WTC11 (cell line): ENCODE data around the gene ZDHHC17. TPM values are rescaled to one million over a fixed set of nuclear protein-coding genes. Genes with fewer than 3 reads are reported as not detected.

Experiments used
- ATAC-seq: fragments of 200-7000 bp; cut with Tn5 transposase; 2 replicates; pipeline ENCODE4 v1.10.0; 2021; ENCODE audit warnings: mild to moderate bottlenecking, moderate library complexity
- CTCF ChIA-PET: fragments of 300-600 bp; sonication (Branson Sonifier 250); formaldehyde crosslinking; loops from one replicate; lab custom pipeline; 2021; ENCODE audit warnings: antibody characterized with exemption; lab: Charles Lee
- POLR2A ChIA-PET: fragments of 350-600 bp; sonication (Branson Sonifier 250); formaldehyde crosslinking; loops from one replicate; lab custom pipeline; 2021; ENCODE audit warnings: antibody characterized with exemption; lab: Charles Lee
- DNase-seq: peaks from one replicate; pipeline ENCODE4 v3.0.0; 2021; ENCODE audit warnings: low spot score
- H3K27ac Mint-ChIP-seq: 2 replicates; pipeline ENCODE4 v1.8.0; 2021; ENCODE audit warnings: mixed read lengths
- H3K27me3 Mint-ChIP-seq: 2 replicates; pipeline ENCODE4 v1.8.0; 2021; ENCODE audit warnings: low read depth, mild to moderate bottlenecking, moderate library complexity, mixed read lengths
- H3K36me3 Mint-ChIP-seq: 2 replicates; pipeline ENCODE4 v1.8.0; 2021; ENCODE audit warnings: mixed read lengths
- H3K4me1 Mint-ChIP-seq: 2 replicates; pipeline ENCODE4 v1.8.0; 2022; ENCODE audit warnings: mixed read lengths
- H3K4me3 Mint-ChIP-seq: 2 replicates; pipeline ENCODE4 v1.8.0; 2021; ENCODE audit warnings: mild to moderate bottlenecking, moderate library complexity, mixed read lengths
- H3K9me3 Mint-ChIP-seq: 2 replicates; pipeline ENCODE4 v1.8.0; 2021; ENCODE audit warnings: mixed read lengths
- ATF2 ChIP-seq: sonication (generic); formaldehyde crosslinking; IDR thresholded peaks from 2 replicates; pipeline ENCODE4 v1.8.1; 2022; ENCODE audit warnings: low read depth, missing genetic modification reagents, borderline replicate concordance
- CREB1 ChIP-seq: sonication (generic); formaldehyde crosslinking; IDR thresholded peaks from 2 replicates; pipeline ENCODE4 v1.8.0; 2023; ENCODE audit warnings: mild to moderate bottlenecking, missing genetic modification reagents
- E2F5 ChIP-seq: sonication (generic); formaldehyde crosslinking; IDR thresholded peaks from 2 replicates; pipeline ENCODE4 v1.8.1; 2022; ENCODE audit warnings: mild to moderate bottlenecking, moderate library complexity, missing genetic modification reagents
- ERG ChIP-seq: fragments of 250-450 bp; sonication (Bioruptor Pico); IDR thresholded peaks from 2 replicates; pipeline ENCODE4 v1.8.0; 2021; ENCODE audit warnings: mild to moderate bottlenecking
- ETV6 ChIP-seq: sonication (generic); formaldehyde crosslinking; IDR thresholded peaks from 2 replicates; pipeline ENCODE4 v1.8.1; 2022; ENCODE audit warnings: mild to moderate bottlenecking, missing genetic modification reagents
- FOXJ3 ChIP-seq: sonication (generic); formaldehyde crosslinking; IDR thresholded peaks from 2 replicates; pipeline ENCODE4 v1.9.0; 2021; ENCODE audit warnings: missing genetic modification reagents, mild to moderate bottlenecking, borderline replicate concordance
- FOXK1 ChIP-seq: sonication (generic); formaldehyde crosslinking; IDR thresholded peaks from 2 replicates; pipeline ENCODE4 v1.8.0; 2022; ENCODE audit warnings: mild to moderate bottlenecking, moderate library complexity, missing genetic modification reagents
- FOXP1 ChIP-seq: sonication (generic); formaldehyde crosslinking; IDR thresholded peaks from 2 replicates; pipeline ENCODE4 v1.8.0; 2022; ENCODE audit warnings: missing genetic modification reagents, mild to moderate bottlenecking, moderate library complexity, borderline replicate concordance
- GRHL2 ChIP-seq: fragments of 250-450 bp; sonication (Bioruptor Pico); IDR thresholded peaks from 2 replicates; pipeline ENCODE4 v1.8.0; 2022; ENCODE audit warnings: mild to moderate bottlenecking, moderate library complexity; ENCODE audit not compliant: insufficient replicate concordance, severe bottlenecking
- HMGA2 ChIP-seq: fragments of 250-450 bp; sonication (Bioruptor Pico); IDR thresholded peaks from 2 replicates; pipeline ENCODE4 v1.4.0; 2021; ENCODE audit warnings: mild to moderate bottlenecking, moderate library complexity
- IRF2 ChIP-seq: sonication (generic); formaldehyde crosslinking; IDR thresholded peaks from 2 replicates; pipeline ENCODE4 v1.8.0; 2022; ENCODE audit warnings: low read depth, missing genetic modification reagents, borderline replicate concordance
- MLX ChIP-seq: sonication (generic); formaldehyde crosslinking; IDR thresholded peaks from 2 replicates; pipeline ENCODE4 v1.8.1; 2023; ENCODE audit warnings: mild to moderate bottlenecking, missing genetic modification reagents, moderate library complexity
- NFATC4 ChIP-seq: fragments of 250-450 bp; sonication (Bioruptor Pico); IDR thresholded peaks from 2 replicates; pipeline ENCODE4 v1.9.0; 2021; ENCODE audit warnings: mild to moderate bottlenecking
- OVOL2 ChIP-seq: fragments of 250-450 bp; sonication (Bioruptor Pico); IDR thresholded peaks from 2 replicates; pipeline ENCODE4 v1.9.0; 2021; ENCODE audit warnings: mild to moderate bottlenecking, borderline replicate concordance
- RORB ChIP-seq: fragments of 250-450 bp; sonication (Bioruptor Pico); IDR thresholded peaks from 2 replicates; pipeline ENCODE4 v1.9.0; 2021; ENCODE audit warnings: mild to moderate bottlenecking
- TEAD1 ChIP-seq: sonication (generic); formaldehyde crosslinking; IDR thresholded peaks from 2 replicates; pipeline ENCODE4 v1.8.0; 2022; ENCODE audit warnings: mild to moderate bottlenecking, missing genetic modification reagents
- USF2 ChIP-seq: sonication (generic); formaldehyde crosslinking; IDR thresholded peaks from 2 replicates; pipeline ENCODE4 v1.8.1; 2023; ENCODE audit warnings: mild to moderate bottlenecking, missing genetic modification reagents, moderate library complexity
- ZMAT4 ChIP-seq: fragments of 250-450 bp; sonication (Bioruptor Pico); IDR thresholded peaks from 2 replicates; pipeline ENCODE4 v1.9.0; 2021; ENCODE audit warnings: mild to moderate bottlenecking
- ZNF232 ChIP-seq: sonication (generic); formaldehyde crosslinking; IDR thresholded peaks from 2 replicates; pipeline ENCODE4 v1.8.0; 2022; ENCODE audit warnings: mild to moderate bottlenecking, missing genetic modification reagents
- ZNF281 ChIP-seq: sonication (generic); formaldehyde crosslinking; IDR thresholded peaks from 2 replicates; pipeline ENCODE4 v1.8.0; 2023; ENCODE audit warnings: mild to moderate bottlenecking, missing genetic modification reagents
- ZNF423 ChIP-seq: fragments of 250-450 bp; sonication (Bioruptor Pico); IDR thresholded peaks from 2 replicates; pipeline ENCODE4 v2.1.2; 2022; ENCODE audit warnings: mild to moderate bottlenecking, moderate library complexity
- total RNA-seq: library from RNA; stranded (reverse); gene quantifications from 3 replicates; pipeline ENCODE4 v1.2.3, GENCODE V29; 2021

The ZDHHC17 gene
- total RNA-seq, 1 experiment from 2014 or later, result 30.7 TPM

GRCh38 chr12:76855271-76855670 lies 91.4 kb downstream of the ZDHHC17 start:
- H3K9me3 Mint-ChIP-seq, result no peaks in the 10 kb centered on the region
- H3K27me3 Mint-ChIP-seq, result no peaks in the 10 kb centered on the region
- no peak for DNase-seq
- no peak overlapping the region for H3K4me3 Mint-ChIP-seq
- no peak for TF ChIP-seq USF2 (CRISPR knock-in tag)
- H3K36me3 Mint-ChIP-seq, result peaks cover 51% of the 10 kb centered on the region
- CTCF ChIA-PET, result interaction anchor here (0.6 to 1.8 kb wide), 3 partner anchors 23 to 155 kb away, joined by 4 to 5 read pairs (median 5); no protein-coding TSS in a partner anchor
- POLR2A ChIA-PET, result interaction anchor here (1.6 kb wide), 1 partner anchor 10 kb away, joined by 3 read pairs; no protein-coding TSS in a partner anchor
- H3K4me1 Mint-ChIP-seq, result no peaks in the 10 kb centered on the region
- ATAC-seq, result no peak
- no peak overlapping the region for H3K27ac Mint-ChIP-seq

- Mint-ChIP-seq H3K9me3 (no peaks in the 10 kb centered on the region), H3K4me1 (no peaks in the 10 kb centered on the region), H3K4me3 (no peak overlapping the region), H3K27ac (no peak overlapping the region), H3K36me3 (peaks cover 46% of the 10 kb centered on the region), H3K27me3 (no peaks in the 10 kb centered on the region)
- DNase-seq (no peak), ATAC-seq (no peak)
- ChIA-PET CTCF (interaction anchor here (0.6 to 1.8 kb wide), 3 partner anchors 22 to 155 kb away, joined by 4 to 5 read pairs (median 5); no protein-coding TSS in a partner anchor), POLR2A (interaction anchor here (1.0 to 1.6 kb wide), 2 partner anchors 10 to 11 kb away, joined by 3 to 5 read pairs; no protein-coding TSS in a partner anchor)
- no peak for TF ChIP-seq MLX (CRISPR knock-in tag)
- TF ChIP-seq GRHL2 (CRISPR knock-in tag), result no peak
- TF ChIP-seq ZMAT4 (CRISPR knock-in tag), result no peak
- no peak for TF ChIP-seq ERG
- no peak for TF ChIP-seq FOXK1 (CRISPR knock-in tag)
- no peak for TF ChIP-seq CREB1 (CRISPR knock-in tag)
- no peak for TF ChIP-seq IRF2 (CRISPR knock-in tag)
- TF ChIP-seq ZNF232, result no peak
- no peak for TF ChIP-seq HMGA2
- TF ChIP-seq ZNF423 (CRISPR knock-in tag), result no peak
- TF ChIP-seq ATF2 (CRISPR knock-in tag), result no peak
- TF ChIP-seq OVOL2 (CRISPR knock-in tag), result no peak
- TF ChIP-seq NFATC4, result no peak
- no peak for TF ChIP-seq TEAD1 (CRISPR knock-in tag)
- TF ChIP-seq FOXJ3 (CRISPR knock-in tag), result no peak
- no peak for TF ChIP-seq RORB (CRISPR knock-in tag)
- no peak for TF ChIP-seq ZNF281 (CRISPR knock-in tag)
- TF ChIP-seq FOXP1, result no peak
- TF ChIP-seq ETV6, result no peak
- TF ChIP-seq E2F5 (CRISPR knock-in tag), result no peak
Observed at GRCh38 chr12:76856018-76856644, 92.2 kb downstream of the ZDHHC17 start.
